K562 (cell line): Measurements from ENCODE around the gene CREB3L4. TPM values are rescaled to one million over a fixed set of nuclear protein-coding genes. Genes with fewer than 3 reads are reported as not detected.
A peak's percentile ranks its signal among the peaks of the same experiment; 100 is the strongest.

ENCODE experiments used
- CREB1 ChIP-seq, 2 experiments: sonication (generic) in 1 of 2; formaldehyde crosslinking in 1 of 2; IDR thresholded peaks; 2 replicates each; pipeline versions ENCODE4 v1.6.1 to v1.8.0; 2012 to 2022; ENCODE audit warnings: inconsistent platforms in 1 of 2, mild to moderate bottlenecking in 1 of 2, missing genetic modification reagents in 1 of 2, moderate library complexity in 1 of 2
- CSDE1 ChIP-seq, 2 experiments: fragments of 450-650 bp; IDR thresholded peaks; 2 replicates each; pipeline ENCODE4 v1.6.1; 2016; ENCODE audit warnings: mild to moderate bottlenecking in 1 of 2
- DACH1 ChIP-seq: fragments of 450-650 bp; IDR thresholded peaks from 2 replicates; pipeline ENCODE4 v1.6.1; 2018; ENCODE audit not compliant: partially characterized antibody
- MAZ ChIP-seq, 2 experiments: fragments of 450-650 bp in 1 of 2; sonication (generic) in 1 of 2; formaldehyde crosslinking; IDR thresholded peaks in 1 of 2; conservative IDR thresholded peaks in 1 of 2; 2 replicates each; pipeline versions ENCODE4 v1.4.0 to v1.5.0; 2020; ENCODE audit warnings: mild to moderate bottlenecking in 1 of 2, missing genetic modification reagents in 1 of 2
- PKNOX1 ChIP-seq: fragments of 450-650 bp; IDR thresholded peaks from 2 replicates; pipeline ENCODE4 v1.6.1; 2016
- PRDM10 ChIP-seq: fragments of 450-650 bp; IDR thresholded peaks from 2 replicates; pipeline ENCODE4 v1.6.1; 2018; ENCODE audit not compliant: partially characterized antibody
- RBM14 ChIP-seq: fragments of 200-400 bp; formaldehyde crosslinking; IDR thresholded peaks from 2 replicates; pipeline ENCODE4 v1.6.1; 2018; ENCODE audit warnings: low read depth, mild to moderate bottlenecking, low read length, moderate library complexity, borderline replicate concordance; ENCODE audit not compliant: insufficient read depth
- RBM34 ChIP-seq: fragments of 200-400 bp; formaldehyde crosslinking; IDR thresholded peaks from 2 replicates; pipeline ENCODE4 v1.6.1; 2018; ENCODE audit warnings: low read length, borderline replicate concordance; ENCODE audit not compliant: insufficient read depth
- ZEB2 ChIP-seq: fragments of 450-650 bp; IDR thresholded peaks from 2 replicates; pipeline ENCODE4 v1.6.1; 2016
- ZNF311 ChIP-seq: fragments of 250-450 bp; sonication (Bioruptor Pico); IDR thresholded peaks from 2 replicates; pipeline ENCODE4 v1.4.0; 2020; ENCODE audit warnings: mild to moderate bottlenecking, moderate library complexity
- ZNF316 ChIP-seq: fragments of 450-650 bp; IDR thresholded peaks from 2 replicates; pipeline ENCODE4 v1.6.1; 2016
- polyA plus RNA-seq, 8 experiments: library from polyadenylated mRNA; depleted of rRNA in 4 of 8; stranded (reverse) in 5 of 8; unstranded in 3 of 8; fragments of >200 nt; fragmentation: Nextera tagmentation in 2 of 8; fragmentation: Illumina TruSeq in 1 of 8; extraction: Ambion mirVana in 2 of 8; extraction: Trizol in 1 of 8; gene quantifications; 2 replicates each; pipeline versions ENCODE4 v1.2.1 to v1.2.3, GENCODE V29; 2011 to 2014; ENCODE audit warnings: inconsistent platforms in 1 of 8, missing spikeins in 1 of 8
- total RNA-seq, 7 experiments: library from RNA; depleted of rRNA in 6 of 7; stranded (reverse); fragments of >200 nt in 6 of 7; fragmentation: Illumina TruSeq in 2 of 7; extraction: Trizol in 2 of 7; gene quantifications; 2 replicates each; pipeline versions ENCODE4 v1.2.1 to v1.2.3, GENCODE V29; 2011 to 2021; ENCODE audit warnings: low replicate concordance in 1 of 7

The CREB3L4 gene
- total and polyA plus RNA-seq, 9 of the 15 experiments (the other 6 are each of a cell fraction or from before 2014, with no cell fraction given): 9.9 to 18.6 (median 13.9) TPM

GRCh38 chr1:153978274-153978909, 10.7 kb downstream of the CREB3L4 start (continued):
- TF ChIP-seq PRDM10: no peak
- TF ChIP-seq RBM34: no peak
- no peak for TF ChIP-seq ZNF316
- no peak for TF ChIP-seq MAZ (CRISPR knock-in tag; conservative IDR thresholded peaks at IDR 0.05 in 1 of 2, IDR thresholded peaks at IDR 0.05 in 1 of 2)
- TF ChIP-seq RBM14: no peak
- TF ChIP-seq DACH1: no peak
- TF ChIP-seq PKNOX1: 0 out of 2 replicates have a peak, but pooled peaks have one; percentile 18
- TF ChIP-seq ZNF311 (CRISPR knock-in tag): no peak
- TF ChIP-seq CSDE1 (IDR thresholded peaks at IDR 0.05): no peak
- no peak for TF ChIP-seq CREB1 (IDR thresholded peaks at IDR 0.05)
- no peak for TF ChIP-seq CREB1 (CRISPR knock-in tag; IDR thresholded peaks at IDR 0.05)
- TF ChIP-seq ZEB2: no peak
